ENCODE results near the gene IDUA. TPM values are rescaled to one million over a fixed set of nuclear protein-coding genes. Genes with fewer than 3 reads are reported as not detected.

IDUA gene
- total RNA-seq, 2 donors from 2014 or later, result 8.9 to 10.2 TPM

DNA sequence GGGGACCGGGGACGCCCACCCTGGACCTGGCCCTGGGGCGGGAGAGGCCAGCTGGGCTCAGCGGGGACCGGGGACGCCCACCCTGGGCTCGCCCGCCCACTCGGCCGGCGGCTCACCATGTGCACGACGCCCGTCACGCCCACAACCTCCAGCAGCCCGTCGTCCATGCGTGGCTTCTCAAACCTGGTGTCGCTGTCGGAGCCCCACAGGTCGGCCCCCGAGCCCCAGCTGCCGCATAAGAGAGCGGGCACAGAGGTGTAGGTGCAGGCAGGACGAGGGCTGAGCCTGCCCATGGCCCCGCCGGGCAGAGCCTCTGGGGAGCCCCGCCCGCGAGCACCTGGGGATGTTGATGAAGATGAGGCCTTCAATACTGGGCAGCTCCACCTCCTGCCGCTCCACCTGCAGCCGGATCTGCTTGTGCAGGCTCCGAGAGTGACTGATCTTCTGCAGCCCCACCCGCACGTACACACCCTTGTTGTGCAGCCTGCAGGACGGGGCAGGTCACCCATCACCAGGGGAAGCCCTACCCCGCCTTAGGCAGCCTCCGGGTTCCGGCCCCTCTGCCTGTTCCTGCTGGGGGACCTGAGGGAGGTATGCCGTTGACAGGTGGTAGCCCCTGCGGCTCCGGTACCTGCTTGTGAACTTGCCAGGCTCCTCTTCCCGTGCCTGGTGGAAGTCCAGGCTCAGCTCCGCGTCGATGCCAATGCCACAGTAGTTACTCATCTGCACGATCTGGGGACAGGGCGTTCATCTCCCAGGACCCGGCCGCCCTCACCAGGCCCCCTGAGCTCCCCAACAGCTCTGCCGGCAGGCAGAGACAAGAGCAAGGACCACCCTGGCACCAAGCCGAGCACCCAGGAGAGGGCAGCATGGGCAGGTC, 25.3 kb upstream of the IDUA start:
- H3K9me3 ChIP-seq, result no peaks in the 10 kb centered on the region
- peaks cover 9% of the 10 kb centered on the region for H3K36me3 ChIP-seq
- TF ChIP-seq, protein P1, sequence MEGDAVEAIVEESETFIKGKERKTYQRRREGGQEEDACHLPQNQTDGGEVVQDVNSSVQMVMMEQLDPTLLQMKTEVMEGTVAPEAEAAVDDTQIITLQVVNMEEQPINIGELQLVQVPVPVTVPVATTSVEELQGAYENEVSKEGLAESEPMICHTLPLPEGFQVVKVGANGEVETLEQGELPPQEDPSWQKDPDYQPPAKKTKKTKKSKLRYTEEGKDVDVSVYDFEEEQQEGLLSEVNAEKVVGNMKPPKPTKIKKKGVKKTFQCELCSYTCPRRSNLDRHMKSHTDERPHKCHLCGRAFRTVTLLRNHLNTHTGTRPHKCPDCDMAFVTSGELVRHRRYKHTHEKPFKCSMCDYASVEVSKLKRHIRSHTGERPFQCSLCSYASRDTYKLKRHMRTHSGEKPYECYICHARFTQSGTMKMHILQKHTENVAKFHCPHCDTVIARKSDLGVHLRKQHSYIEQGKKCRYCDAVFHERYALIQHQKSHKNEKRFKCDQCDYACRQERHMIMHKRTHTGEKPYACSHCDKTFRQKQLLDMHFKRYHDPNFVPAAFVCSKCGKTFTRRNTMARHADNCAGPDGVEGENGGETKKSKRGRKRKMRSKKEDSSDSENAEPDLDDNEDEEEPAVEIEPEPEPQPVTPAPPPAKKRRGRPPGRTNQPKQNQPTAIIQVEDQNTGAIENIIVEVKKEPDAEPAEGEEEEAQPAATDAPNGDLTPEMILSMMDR (IDR thresholded peaks at IDR 0.05), result no peak
- no peaks in the 10 kb centered on the region for H3K27me3 ChIP-seq
- no peak for DNase-seq (ENCODE audit: low spot score)
- H3K4me1 ChIP-seq, result no peaks in the 10 kb centered on the region
- H3K27ac ChIP-seq, result no peak overlapping the region
- H3K4me3 ChIP-seq, result no peak overlapping the region

DNA sequence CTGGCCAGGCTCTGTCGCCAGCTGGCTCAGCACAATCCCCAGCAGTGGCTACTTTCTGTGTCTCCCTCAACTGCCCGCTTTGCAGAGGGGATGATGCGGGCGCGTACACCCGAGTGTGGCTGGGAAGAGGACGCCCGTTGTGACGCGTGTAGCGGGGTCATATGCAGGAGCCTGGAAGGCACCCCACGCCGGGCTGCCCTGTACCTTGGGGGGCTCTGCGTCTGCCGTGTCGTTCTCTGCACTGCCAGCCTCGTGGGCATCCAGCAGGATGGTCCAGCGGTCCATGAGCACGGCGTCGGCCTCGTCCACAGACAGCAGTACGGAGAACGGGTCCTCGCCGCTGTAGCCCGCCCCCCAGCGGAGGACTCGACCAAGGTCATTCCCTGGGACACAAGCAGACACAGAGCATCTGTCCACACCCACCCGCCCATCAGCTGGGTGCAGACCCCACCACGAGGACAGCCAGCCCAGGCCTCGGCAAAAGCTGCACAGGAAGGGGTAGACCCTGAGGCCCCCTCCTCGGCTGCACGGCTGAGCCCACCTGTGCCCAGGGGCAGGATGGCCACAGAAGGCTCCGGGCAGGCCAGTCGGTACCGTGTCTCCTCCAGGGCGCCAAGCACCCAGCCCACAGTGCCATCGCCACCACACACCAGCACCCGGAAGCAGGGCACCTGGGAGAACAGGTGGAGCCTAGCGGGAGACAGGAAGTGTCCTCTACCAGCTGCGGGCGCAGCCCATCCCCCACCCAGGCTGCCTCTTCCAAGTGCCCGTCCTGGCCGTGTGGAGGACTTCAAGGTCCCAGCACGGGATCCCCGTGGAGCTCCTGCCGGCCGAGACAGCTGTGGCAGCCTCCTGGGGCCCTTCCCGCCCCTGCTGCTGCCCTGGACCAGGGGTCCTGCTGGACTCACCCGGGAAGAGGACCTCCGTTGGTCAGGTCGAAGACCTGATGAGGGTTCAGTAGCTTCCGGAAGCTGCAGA, 24.3 kb upstream of the IDUA start:
- no peak overlapping the region for H3K4me3 ChIP-seq
- H3K4me1 ChIP-seq, result peaks cover 0 to 3% of the 10 kb centered on the region in 2 donors
- TF ChIP-seq, protein P1 (IDR thresholded peaks at IDR 0.05), result no peak
- no peaks in the 10 kb centered on the region for H3K9me3 ChIP-seq
- H3K27ac ChIP-seq, result no peak overlapping the region
- DNase-seq (ENCODE audit: low spot score), result no peak
- H3K27me3 ChIP-seq, result no peaks in the 10 kb centered on the region
- H3K36me3 ChIP-seq, result peaks cover 9% of the 10 kb centered on the region

DNA sequence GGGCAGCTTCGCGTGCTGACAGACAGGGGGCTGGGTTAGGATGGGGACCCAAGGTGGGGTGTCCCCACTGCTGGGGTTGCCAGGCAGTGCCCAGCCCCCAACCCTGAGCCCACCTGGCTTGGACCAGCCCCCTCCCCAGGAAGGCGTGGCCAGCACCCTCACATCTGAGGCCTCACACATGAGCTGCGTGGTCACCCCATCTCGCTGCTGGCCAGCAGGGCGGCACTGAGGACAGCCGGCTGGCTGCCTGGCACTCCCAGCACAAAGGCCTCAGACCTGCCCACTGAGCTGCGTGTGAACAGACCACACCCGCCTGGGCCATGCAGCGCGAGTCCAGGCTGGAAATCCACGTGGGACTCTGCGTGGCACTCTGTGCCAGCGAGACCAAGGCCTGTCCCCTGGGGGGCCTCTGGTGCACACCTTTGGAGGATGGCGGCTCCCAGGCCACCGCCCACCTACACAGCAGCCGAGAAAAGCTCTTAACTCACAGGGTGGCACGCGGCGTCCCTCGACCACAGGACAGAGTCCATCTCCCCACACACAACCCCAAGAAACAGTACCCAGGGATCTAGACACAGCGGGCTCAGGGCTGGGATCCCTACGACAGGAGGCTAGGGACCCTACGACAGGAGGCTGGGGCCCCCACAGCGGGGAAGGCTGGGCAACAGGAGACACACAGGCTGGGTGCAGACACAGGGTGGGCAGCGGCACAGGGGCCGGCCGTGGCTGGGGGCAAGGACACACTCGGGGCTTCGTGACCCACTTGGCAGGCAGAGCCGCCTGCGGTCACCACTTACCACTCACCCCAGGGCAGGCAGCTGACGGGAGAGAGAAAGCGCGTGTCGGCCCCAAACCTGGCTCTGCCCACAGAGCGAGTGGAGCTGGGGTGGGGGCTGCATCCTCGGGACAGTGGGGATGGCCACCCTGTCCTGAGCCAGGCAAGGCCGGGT, 23.3 kb upstream of the IDUA start:
- TF ChIP-seq, protein P1 (IDR thresholded peaks at IDR 0.05), result no peak
- DNase-seq (ENCODE audit: low spot score), result no peak

DNA sequence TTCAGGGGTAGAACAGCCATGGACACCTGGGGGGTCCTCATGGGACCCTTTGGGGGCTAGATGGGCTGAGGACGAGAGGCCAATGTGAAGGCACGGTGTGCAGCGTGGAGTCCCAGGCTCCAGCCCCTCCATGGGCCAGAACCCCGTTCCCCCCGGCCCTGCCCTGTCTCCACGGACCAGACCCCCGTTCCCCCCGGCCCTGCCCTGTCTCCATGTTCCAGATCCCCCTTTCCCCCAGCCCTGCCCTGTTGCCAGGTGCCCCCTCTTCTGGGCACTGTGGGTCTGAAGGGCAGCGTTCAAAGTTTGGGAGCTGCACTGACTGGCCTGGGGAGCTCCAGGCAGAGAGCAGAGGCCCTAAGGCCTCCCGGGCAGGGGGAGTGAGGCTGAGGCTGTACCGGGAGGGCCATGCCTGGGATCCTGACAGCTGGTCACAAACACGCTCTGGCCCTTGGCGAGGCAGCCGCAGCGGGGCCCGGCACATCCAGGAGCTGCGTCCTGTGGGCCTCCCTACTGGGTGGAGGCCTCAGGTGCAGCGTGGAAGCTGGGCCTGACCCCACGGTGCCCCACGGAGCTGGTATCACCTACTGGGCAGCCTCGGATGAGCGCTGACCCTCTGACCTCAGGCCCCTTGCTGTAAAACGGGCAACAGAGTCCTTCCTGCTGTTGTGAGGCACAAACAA, 22.4 kb upstream of the IDUA start:
- Histone ChIP-seq H3K36me3 (peaks cover 9% of the 10 kb centered on the region), H3K4me3 (no peak overlapping the region), H3K27me3 (no peaks in the 10 kb centered on the region), H3K9me3 (no peaks in the 10 kb centered on the region), H3K27ac (no peak overlapping the region), H3K4me1 (peaks cover 0 to 14% of the 10 kb centered on the region in 2 donors)
- TF ChIP-seq, protein P1 (IDR thresholded peaks at IDR 0.05), result no peak
- DNase-seq (ENCODE audit: low spot score), result no peak

More for the DNA sequence above, 23.3 kb upstream of the IDUA start:
- Histone ChIP-seq H3K4me1 (peaks cover 0 to 13% of the 10 kb centered on the region in 2 donors), H3K27ac (no peak overlapping the region), H3K9me3 (no peaks in the 10 kb centered on the region), H3K36me3 (peaks cover 9% of the 10 kb centered on the region), H3K27me3 (no peaks in the 10 kb centered on the region), H3K4me3 (no peak overlapping the region)
